ENCODE data around the gene APOF.

- TF ChIP-seq EZH2 (IDR thresholded peaks at IDR 0.05; ENCODE audit: insufficient read depth, poor library complexity, severe bottlenecking): no peak
- no peak for TF ChIP-seq EZH2phosphoT487 (IDR thresholded peaks at IDR 0.05; ENCODE audit: insufficient read depth, low read depth)
Measured at GRCh38 chr12:56317675-56318074, 45.0 kb downstream of the APOF start.

All from GM23248 (cell line).